HG03565 (cell line): ENCODE measurements around the gene CTIF.

Experiments
- ATAC-seq: cut with Tn5 transposase; IDR thresholded peaks from one replicate; pipeline ENCODE4 v1.9.1; 2021; ENCODE audit warnings: mild to moderate bottlenecking, moderate library complexity; ENCODE audit not compliant: unreplicated experiment

CTIF gene

DNA sequence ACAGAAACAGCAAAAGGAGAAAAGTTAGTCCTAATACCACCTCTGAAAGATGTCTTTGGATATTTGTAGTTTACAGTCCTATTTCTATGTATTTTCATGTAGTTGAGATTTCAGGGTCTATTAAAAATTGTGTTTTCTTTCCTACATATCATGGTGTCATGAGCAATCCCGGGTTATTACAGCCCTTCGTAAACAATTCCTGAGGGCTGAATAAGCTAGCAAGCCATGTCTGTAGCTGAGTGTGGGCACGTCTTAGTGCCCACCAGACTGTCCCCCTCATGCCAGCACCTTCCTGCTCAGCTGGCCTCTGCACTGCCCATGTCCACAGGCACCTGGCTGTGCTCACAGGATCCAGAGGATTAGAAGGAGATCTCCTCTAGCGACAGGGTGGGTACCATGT is 60.6 kb downstream of the CTIF start:
- ATAC-seq: no peak

DNA sequence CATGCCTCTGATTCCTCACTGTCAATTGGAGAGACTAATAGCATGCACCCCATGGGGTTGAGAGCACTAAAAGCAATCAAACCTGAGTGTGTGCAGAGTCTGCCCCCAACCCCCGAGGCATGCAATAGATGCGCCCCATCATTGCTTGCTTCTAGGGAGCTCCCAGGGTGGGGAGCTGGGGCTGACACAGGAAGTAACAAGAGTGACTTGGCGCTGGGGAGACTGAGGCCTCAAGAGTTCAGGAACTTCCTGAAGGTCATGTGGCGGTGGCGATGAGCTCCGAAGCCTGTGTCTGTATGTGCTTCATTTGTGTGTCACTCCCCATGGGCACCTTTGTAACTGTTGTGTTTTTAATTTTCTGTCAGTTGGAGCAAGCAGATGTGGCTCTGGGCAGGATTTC is 61.2 kb downstream of the CTIF start:
- ATAC-seq: no peak

DNA sequence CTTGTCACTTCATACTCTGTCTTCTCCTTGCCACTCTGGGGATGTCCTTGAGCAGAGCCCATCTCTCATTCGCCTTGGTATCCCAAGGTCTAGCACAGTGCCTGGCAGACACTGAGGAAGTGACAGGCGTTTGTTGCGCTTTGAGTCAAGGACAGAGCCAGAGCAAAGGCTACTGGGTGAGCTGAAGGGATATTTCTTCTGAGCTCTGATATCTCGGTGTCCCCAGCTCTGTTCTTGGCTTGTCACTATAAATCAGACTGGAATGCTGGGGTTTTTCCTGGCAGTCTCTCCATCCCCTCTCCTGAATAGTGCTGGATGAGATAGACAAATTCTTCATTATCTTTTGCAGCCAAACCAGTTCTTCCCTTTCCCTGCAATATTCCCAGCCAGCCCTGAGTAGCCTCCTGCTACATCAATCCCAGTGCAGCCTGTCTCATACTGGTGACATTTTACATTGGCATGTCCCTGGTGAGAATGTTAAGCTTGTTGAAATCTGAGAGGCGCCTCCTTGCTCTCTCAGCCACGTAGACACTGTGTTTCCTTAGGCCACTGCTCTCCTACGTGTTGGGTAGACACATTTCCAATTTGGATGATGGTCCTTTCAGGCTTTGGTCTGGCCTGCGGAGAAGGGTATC is 61.7 kb downstream of the CTIF start:
- ATAC-seq: no peak

DNA sequence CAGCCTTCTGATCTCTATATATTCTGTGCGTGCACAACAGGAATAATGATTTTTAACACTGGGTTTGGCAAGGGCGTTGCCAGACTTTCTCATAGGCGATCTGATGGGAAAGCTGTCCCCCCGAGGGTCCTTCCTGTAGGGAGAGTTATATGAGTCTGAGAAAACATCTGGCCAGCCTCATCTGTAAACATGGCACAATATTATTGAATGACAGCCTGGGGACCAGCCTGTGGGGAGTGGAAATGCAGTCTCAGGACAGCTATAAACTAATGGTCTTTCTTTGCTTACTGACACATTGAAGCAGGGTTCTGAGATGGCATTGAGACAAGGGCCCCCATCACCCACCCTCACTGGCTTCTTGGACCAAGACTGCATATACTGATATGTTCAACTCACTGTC is 62.5 kb downstream of the CTIF start:
- ATAC-seq: no peak

DNA sequence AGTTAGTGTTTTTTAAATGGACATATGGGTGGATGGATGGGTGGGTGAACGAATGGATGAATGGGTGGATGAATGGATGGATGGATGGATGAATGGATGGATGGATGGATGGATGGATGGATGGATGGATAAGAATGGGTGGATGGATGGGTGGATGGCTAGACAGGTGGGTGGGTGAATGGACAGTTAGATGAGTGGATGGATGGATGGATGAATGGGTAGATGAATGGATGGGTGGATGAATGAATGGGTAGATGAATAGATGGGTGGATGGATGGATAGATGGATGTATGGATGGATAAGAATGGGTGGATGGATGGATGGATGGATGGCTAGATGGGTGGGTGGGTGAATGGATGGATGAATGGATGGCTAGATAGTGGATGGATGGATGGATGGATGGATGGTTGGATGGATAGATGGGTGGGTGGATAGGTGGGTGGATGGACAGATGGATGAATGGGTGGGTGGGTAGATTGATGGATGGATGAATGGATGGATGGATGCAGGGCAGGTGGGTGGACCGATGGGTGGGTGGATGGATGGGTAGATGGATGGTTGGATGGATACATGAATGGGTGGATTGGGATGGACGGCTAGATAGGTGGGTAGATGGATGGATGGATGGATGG is 64.0 kb downstream of the CTIF start:
- ATAC-seq: no peak

DNA sequence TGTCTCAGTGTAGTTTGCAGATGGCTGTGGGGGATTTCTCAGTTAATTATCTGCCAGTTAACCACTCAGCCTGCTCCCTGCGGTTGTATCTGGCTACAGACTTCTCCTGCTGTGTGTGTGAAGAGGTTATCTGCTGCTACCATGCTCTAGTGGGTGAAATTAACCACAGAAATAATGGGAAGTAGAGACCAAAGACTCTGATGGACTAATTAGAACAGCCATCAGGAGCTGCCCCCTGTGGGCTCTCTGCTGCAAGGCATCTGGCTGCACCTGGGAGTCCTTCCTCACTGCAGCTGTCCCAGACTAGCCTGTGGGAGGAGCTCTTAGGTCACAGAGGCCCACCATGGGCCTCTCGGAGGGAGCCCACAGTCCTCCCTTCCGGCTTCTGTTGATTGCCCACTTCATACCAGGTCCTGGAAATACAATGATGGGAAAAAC is 66.6 kb downstream of the CTIF start:
- no peak for ATAC-seq

DNA sequence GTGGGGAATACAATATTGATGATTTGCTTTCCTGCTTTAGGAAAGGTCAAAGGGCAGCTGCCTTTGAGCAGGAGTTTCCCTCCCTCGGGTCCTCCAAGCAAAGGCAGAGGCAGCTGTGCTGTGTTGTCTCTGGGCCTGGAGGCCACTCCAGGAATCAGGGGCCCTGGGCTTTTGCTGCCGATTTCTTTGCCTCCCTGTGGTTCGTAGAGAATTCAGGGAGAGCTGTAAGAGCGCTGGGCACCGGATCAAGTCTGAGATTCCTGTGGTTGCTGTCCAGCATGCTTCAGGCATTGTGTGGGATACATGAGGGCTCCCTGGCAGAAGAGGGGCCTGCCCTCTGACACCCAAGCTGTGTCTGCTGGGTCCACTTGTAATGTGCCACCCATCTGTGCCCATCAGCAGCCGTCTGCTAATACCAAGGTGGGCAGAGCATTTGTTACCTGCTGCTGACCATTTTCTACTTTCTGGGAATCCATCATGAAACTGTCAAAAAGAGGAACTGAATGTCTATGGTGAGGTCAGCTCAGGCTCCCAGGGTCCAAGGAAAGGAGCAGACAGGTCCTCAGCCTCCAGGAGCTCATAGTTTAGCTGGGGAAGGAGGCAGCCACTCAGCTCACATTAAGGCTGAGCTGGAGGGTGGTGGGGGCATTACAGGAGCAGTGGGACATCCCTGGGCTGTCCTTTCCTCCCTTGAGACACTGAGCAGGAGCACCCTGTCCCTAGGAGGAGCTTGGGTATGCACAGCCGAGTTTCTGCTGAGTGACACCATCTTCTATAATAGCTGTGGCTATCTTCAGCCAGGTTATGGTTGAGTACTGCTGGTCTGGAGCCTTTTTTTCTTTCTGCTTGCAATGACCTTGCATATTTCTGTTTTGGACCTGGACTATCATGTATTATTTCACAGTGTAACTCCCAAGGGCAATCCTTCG is 68.5 kb downstream of the CTIF start:
- no peak for ATAC-seq

DNA sequence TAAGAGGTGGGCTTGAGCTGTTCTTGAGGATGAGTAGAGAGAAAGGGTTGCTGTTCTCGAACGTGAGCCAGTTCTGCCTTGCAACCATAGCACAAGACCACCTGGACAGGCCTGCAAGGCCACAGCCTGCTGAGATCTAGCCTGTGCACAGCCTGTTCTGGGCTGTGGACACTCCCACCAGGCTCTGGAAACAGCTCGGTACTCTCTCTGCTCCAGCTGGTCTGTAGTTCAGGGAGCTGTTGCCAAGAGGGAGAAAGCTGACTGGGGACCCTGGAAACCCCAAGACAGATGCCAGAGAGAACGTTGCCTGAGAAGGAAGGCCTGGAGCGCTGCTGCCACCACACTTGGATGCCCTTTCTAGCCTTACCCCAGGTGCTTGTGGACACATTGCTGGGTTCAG is 69.8 kb downstream of the CTIF start:
- no peak for ATAC-seq

DNA sequence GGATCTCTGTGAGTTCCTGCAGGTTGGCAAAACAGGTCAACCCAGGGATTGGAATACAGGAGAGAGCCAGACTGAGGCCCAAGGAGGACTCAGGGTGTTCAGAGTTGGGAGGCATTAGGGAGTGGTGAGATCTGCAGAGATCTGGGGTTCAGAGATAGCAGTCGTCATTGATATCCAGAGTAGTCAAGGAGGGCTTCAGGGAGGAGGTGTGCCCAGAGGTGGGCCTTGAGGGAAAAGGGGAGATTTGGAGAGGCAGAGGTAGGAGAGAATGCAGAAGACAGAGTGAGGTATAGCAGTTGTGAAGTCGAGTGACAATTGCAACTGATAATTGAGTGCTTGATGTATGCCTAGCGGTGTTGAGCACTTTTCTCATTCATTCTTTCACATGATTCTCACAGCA is 70.3 kb downstream of the CTIF start:
- no peak for ATAC-seq

DNA sequence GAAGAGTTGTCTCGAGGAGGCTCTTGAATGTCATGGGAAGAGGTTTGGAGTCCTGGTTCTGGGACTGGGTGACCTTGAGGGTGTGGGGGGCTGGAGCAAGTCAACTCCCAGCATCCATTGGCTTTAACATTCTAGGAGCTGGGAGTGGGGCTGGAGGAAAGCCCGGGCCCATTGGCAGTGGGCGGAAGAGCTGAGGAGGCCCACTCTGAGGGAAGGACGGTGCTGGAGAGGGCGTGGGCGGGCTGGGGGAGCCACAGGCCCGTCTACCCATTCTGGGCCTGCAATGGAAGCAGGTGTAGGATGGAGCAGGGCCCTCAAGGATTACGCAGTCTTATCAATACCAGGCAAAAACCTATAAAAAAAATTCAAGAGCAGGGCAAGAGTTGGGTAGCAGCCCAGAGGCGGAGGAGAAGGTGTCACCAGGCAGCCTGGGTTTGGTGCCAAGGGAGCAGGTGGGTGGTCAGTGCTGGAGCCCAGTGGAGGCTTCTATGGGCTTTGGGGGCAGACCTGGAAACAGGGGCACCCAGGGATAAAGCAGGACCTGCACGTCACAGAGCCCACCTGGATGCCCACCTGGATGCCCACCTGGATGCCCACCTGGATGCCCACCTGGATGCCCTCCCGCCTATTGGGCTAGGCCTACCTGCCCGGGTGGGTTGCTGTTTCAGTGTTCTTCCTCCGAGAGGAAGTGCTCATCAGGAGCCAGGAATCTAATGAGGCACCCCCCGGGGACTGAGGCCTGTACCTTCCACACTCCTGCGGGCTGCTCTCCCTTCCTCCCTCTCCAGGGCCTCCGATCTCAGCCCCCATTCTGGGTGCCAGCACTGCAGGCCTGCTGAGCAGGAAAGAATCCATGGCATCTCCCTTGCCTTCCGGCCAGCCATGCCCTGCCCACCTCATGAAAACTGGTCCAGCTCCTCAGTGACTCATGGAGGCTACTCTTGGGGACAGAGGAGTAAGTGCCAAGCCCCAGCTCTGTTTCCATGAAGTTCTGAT is 71.3 kb downstream of the CTIF start:
- ATAC-seq: no peak

DNA sequence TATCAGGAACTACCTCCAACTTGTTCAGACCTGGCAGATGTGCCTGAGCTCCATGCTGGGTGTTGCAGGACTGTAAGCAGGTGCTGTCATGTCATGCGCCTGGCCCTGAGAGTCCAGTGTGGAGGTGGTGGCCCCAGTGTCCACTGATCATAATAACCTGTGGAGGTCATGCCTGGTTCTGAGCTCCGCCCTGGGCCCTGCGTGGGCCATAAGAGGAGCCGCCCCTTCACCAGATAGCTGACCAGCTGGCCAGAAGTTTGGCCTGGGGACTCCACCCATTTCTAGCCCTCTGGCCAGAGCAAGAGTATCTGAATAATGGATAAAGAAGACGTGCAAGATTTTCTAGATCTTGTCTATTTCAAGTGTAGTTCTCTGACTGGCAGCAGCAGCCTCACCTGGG is 72.4 kb downstream of the CTIF start:
- ATAC-seq: no peak

DNA sequence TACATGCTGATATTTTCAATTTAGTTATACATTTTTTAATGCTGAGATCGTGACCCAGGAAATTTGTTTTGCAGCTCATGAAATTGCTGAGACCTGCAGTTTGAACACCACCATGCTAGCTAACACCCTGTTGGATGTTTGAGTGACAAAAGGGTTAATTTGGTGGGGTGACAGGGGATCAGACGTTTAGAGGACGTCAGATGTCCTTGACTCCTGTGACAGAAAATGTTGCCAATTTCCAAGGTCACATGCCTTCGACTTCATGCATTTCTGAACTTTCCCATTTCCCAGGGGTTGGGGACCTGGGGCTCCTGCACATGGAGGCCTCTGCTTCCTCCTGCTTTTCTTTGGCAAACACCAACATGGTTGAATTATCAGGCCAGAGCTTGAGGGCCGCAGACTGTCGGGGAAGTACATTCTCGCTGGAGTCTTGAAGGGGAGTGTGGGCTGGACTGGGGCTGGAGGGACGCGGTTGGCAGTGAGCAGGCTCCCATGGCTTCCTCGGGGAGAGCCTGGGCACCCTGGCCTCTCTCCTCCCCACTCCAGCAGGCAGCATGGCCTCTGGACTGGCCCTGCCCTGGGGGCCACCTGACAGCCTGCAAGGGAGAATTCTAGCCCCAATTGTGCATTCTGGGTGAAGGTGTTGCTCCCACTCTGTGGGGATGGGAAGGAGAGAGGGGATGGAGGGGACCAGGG is 73.1 kb downstream of the CTIF start:
- no peak for ATAC-seq

DNA sequence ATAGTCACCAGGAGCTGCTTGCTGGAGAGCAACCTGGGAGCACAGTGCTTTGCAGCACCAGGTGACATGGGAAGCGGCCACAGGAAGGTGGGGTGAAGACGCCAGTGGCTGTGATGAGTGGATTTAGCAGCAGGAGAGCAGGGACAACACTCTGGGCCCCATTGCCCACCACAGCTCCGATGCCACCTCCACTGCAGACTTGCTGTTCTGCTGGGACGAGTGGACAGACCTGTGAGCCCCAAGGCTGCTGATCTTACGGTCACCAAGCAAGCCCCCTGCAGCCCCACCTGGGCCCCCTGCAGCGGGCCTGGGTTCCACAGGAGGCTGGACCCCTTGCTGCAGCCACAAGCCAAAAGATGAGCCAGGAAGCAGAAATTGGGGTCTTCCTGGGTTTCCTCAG is 73.7 kb downstream of the CTIF start:
- ATAC-seq: no peak

DNA sequence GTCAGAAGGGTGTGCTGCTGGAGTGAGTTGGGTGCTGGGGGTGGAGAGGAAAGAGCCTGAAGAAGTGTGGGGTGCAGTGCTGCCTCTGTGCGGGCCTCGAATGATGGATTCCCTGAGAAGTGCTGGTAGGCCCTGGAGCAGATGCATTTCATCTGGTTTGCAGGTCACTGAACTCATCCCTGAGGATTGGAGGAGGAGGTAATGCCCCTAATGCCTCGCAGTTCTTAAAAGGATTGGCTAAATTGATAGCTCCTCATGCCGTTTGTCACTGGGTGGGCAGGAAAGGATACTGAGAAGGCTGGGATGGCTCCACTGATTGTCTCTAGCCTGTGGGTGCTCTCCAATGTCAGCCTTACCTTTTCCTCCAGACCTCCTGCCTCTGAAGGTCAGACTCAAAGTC is 74.1 kb downstream of the CTIF start:
- ATAC-seq: no peak

DNA sequence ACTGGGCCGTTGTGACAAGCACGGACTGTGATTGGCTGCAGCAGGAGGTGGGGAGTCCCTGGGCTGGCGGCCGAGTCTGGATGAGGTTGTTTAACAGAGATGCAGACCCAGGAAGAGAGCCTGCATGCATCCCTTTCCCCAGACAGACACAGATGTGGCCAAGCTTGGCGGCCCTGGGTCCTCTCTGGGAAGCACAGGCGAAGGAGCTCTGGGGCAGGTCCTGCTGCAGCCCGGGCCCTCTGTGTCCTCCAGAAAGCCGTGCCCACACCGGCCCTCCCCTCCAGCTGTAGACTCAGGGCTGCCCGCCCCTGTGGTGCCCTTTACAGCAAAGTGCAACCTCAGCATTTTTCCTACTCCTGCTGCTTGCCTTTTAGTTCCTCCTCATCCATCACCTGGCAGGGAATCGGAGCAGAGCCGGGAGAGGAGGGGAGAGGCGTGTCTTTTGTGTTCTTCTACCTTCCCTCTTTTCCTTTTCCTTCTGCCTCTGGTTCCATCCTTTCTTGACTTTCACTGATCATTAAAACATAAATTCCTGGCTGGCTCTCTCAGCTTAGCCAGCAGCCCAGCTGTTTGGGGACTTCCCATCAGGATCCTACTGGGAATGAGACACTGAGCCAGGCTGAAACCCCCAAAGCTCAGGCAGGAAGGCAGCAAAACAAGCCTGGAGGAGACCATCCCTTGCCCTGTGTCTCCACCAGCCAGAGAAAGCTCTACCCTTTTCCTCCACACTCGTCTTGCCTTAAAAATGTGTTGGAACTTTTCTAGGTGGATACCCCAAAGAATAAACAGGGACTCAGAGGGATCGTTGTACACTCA is 75.0 kb downstream of the CTIF start:
- ATAC-seq: no peak

DNA sequence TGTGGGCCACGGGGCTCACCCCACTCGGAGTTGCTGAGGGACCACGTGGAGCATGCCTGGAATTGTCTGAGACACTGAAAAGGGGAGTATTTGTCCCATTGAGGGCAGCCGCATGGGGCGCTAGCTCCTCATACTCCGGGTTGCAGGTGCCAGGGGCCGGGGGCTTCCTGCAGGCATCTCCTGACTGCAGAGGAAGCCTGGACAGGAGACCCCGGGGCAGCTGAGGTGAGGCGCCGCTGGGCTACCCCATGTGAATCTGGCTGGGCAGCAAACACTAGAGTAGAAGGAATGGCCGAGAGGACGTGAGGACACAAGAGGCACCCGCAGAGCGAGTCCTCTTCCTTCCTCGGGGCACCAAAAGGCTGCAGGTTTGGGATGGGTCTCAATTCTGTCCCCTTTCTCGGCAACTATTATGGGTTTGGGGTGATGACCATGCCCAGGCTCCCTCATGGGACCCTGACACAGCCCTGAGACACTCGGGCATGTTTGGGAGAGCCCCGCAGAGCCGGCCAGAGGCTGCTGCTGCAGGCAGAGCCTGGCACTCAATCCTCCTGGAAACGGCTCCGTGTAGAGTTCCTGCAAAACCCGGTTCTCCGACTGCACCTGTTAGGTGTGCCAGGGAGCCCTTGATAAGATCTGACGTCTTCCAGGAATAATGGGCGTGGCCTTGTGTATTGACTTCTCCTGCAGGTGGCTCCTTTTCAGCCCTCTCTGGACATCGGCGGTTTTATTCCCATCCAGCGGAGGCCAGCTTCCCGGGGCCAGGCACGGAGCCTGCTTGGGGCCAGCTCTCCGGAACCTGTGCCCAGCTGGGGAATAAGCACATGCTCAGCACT is 77.0 kb downstream of the CTIF start:
- ATAC-seq: no peak

DNA sequence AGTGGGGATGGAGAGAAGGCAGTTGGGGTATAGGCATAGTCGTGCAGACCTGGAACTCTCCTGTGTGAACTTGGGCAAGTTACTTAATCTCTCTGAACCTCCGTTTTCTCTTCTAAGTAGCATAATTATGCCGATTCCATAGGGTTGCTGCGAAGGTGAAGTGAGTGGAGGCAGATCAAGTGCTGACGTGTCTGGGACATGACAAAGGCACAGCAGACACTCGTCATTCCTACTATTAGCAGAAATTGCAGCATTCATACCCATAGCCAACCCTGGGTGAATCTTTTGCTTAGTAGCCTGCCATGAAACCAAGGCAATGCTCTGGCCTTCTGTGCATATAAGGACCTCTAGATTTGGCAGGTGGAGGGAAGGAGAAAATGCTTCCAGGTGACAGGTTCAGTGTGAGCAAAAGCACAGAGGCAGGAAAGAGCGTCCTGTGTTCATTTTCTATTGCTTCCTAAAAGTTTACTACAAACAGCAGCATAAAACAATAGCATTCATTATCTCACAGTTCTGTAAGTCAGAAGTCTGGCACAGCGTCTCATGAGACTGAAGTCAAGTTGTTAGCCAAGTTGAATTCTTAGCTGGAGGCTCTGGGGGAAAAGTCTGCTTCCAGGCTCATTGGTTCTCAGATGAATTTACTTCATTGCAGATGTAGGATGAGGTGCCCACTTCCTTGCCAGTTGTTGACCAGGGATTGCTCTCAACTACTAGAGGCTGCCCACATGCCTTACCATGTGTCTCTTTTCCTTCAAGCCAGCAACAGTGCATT is 77.8 kb downstream of the CTIF start:
- no peak for ATAC-seq
